ENCODE results near the gene RBM45.
A peak's percentile ranks its signal among the peaks of the same experiment; 100 is the strongest.
"Not testable (repeated sequence)": the region's sequence is repeated elsewhere in the genome, so short reads cannot be mapped to it uniquely, and the experiment has no call there.

RBM45 gene

DNA sequence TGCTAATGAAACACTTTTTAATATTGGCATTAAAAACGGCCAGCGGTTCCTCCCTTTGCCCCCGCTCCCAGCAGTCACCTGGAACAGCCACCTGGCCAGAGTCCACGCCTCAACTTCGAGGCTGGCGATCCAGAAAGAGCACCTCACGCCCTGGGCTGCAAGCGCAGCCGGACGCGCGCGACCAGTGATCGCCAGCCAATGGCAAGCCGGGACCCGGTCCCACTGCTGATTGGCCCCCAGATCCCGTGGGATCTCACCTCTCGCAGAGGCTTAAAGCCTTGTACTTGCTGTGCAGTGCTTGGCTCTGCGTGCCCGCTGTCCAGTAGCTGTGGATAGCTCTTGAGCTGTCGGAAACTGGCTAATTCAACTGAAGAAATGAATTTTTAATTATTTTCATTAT is 4.1 kb upstream of the RBM45 start:
- DNase-seq (ENCODE audit: low read depth), result no peak

DNA sequence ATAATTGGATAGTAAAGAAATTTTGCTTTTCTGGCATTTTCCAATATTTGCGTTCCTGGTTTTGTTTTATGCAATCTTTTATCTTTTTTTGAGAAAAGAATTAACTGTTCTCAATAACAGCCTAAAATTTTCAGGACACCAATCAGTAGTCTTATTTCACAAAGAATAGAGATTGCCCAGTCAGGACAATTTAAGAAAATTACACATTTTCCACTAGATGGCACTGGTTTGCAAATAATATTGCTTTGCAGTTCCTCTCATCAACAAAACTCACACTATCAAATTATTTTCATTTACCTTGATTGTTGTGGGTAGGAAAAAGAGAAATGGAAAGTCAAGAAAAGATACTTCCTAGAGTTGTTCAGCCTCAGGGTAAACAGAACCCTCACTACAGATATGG is 2.4 kb upstream of the RBM45 start:
- peak; percentile 51 for DNase-seq (ENCODE audit: low read depth)

DNA sequence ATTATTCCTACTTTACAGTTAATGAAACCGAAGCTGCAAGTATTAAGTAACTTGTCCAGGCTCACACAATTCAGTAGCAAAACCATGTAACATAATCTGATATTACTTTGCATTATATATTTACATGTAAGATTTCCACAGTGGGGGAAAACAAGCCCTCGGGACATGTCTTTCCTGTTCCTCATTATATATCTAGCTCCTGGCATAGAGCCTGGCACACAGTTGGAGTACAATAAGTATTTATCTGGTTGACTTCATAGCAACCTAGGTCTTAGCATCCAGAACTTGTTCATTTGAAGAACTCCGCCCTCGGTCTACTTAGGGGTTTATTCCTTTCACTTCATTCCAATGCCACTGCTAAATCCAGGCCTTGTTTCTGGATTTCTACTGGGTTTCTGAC is 1.6 kb upstream of the RBM45 start:
- DNase-seq (ENCODE audit: low read depth), result no peak

DNA sequence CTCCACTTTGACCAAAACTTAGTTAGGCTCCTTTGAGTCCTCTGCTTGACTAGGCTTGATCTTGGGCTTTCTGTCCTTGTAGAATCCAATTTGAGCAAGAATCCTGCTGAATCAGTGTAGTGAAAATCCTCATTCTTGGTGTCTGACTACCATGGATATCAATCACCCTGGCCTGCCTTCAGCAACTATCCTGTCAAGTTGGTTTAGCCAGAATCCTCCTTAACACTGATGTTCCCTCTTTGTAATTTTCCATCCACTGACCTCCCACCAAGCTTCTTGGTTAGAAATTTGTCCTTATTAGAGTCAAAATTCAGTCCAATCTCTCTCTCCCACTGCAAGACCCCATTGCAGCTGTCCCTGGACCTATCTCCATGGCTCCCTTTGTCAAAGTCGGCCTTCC is 494 bp upstream of the RBM45 start:
- DNase-seq (ENCODE audit: low read depth), result peak; percentile 51

DNA sequence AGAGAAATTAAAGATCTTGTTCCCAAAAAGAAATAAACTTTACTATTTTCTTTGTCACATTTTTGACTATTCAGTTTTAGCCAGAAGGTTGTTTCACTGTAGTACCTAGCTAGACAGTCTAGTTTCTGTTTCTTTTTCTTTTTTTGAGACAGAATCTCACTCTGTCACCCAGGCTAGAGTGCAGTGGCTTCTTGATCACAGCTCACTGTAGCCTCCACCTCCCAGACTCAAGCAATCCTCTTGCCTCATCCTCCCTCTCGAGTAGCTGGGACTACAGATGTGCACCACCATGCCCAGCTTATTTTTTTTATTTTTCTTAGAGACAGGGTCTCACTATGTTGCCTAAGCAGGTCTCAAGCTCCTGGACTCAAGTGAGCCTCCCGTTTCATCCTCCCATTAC is 2.2 kb downstream of the RBM45 start:
- DNase-seq (ENCODE audit: low read depth), result no peak

DNA sequence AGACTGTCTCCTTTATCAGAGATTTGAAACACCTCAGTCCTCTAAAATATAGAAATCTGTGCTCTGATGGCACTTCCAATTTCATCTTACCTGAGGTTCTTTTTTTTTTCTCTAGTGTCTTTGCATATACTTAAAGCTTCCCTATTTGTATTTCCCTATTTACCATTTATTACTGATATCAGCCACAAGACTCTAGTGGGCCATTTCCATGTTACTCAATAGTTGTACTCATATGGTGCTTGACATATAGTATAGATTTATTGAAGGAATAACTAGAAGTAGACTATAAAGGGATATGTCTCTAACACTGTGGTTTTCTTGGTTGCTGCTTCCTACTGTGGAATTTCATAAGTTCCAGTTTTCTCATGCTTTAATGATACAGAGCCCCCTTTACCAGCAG is 3.0 kb downstream of the RBM45 start:
- no peak for DNase-seq (ENCODE audit: low read depth)

DNA sequence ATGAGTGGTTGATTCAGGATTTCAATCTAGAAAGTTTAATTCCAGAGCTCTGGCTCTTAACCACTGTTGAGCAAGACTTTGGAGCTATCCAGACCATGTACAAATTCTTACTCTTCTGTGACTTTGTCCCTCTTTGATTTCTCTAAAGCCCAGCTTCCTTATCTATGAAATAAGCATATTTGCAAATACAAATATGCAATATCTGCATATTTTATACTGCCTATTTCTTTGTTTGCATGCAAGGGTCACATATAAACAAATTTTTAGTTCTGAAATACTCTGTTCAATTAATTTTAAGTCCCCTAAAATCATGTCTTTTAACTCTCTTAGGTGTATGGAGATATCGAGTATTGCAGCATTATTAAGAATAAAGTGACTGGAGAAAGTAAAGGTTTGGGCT is 5.5 kb downstream of the RBM45 start:
- DNase-seq (ENCODE audit: low read depth), result no peak

DNA sequence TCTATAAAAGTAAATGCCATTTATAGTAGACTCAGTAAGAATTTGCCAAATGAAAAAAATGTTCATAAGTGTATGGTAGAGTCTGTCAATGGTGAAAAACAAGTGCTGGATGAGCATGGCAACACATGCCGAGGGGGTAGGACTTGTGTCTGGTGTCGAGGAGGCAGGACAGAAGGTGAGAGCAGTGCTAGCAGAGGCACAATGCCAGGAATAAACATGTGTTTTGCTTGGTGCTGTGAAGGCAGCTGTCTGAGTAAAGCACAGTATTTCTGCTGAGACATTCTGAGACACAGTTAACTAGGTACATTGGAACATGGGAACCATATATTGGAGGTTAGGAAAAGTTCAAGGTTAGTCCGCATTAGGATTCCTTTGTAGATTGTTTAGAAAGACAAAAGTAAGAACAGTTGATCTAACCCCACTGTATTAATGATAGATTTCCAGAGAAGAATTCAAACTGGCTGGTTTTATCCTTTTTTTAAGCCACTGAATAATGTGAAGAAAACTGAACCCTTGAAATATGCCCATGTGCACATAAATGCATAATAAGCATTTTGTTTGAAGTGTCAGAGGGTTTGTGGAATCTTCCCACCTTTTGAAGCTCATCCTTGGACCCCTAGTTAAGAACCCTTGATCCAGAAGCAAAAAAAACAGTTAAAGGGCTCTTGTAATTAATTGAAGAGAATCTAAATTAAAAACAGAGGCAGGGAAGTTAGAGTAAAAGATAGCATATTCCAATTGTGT is 7.1 kb downstream of the RBM45 start:
- no peak for DNase-seq (ENCODE audit: low read depth)

DNA sequence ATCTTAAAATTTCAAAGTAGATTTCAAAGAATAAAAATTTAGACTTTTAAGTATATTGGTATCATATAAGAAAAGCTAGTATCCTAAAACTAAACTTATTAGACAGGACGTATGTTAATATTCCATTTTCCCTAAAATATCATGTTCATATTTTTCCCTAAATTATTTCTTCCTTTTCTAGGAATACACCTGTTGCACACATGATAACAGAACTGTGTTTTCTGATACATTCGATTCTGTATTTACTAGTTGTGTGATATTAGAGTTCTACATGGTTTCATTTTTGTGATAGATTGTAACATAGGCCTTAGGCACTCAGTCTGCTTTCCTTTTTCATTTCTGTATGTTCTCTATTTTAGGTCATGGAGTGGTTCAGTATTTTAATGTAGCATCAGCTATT is 10.9 kb downstream of the RBM45 start:
- DNase-seq (ENCODE audit: low read depth), result no peak

DNA sequence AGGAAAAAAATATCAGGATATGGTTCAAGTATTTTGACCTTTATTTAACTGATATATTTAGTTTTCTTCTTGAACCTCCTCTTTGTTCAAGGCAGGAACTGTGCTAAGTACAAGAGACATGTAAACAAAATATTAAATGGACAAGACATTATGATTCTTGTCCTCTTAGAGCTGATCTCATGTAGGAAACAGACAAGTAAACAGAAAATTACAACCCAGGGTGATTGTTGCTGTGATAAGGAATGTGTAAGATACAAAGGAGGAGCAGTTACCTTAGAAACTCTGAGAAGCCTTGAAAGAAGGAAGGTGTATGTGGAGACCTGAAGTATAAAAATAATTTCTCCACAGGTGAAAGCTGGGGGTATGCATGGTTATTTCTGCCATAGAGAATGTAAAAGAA is 12.9 kb downstream of the RBM45 start:
- DNase-seq (ENCODE audit: low read depth), result no peak

DNA sequence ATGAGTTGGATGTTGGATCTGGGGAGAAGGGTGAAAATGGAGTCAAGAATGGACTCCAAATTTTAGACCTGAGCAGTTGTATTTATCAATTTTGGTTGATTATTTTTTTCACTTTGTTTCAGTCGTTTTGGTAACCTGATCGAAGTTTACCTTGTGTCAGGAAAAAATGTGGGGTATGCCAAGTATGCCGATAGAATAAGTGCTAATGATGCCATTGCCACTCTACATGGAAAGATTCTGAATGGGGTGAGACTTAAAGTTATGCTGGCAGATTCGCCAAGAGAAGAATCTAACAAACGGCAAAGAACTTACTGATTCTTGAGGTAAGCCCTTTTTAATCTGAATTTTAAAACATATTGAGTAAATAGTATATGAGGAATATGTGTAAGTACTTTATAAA is 13.6 kb downstream of the RBM45 start:
- DNase-seq (ENCODE audit: low read depth), result no peak

DNA sequence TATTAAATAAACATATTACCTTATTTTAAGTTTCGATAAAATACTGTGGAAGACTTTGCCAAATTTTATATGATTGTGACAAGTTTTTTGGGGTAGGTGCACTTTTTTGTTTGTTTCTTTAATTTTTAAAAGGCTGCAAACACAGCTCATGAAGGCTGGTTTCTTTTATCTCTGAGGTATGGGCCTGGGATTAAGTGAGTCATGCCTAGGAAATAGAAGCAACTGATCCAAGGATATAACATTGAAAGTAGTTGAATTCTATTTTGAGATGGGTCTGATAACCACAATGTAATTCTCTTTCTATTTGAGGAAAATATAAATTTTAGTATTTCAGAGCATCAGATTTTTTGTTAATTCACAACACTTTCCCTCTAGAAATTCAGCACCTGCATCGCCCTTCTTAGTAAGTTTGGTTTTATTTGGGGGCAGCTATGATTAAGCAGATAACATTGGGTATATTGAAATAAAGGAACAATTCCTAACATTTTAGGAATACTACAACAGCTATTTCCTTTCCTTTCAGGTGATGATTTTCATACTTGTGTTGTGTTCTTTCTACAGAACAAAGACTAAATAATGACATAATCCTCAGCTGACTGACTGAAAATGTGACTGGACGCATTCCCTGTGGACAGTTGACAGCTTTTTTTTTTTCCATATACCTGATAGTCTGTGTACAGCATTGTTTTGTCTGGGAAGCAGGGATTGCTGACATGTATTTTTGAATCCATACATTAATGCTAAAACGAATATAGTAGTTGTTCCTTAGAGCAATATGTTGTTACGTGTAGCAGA is 16.8 kb downstream of the RBM45 start:
- peak; percentile 56 for DNase-seq (ENCODE audit: low read depth)

DNA sequence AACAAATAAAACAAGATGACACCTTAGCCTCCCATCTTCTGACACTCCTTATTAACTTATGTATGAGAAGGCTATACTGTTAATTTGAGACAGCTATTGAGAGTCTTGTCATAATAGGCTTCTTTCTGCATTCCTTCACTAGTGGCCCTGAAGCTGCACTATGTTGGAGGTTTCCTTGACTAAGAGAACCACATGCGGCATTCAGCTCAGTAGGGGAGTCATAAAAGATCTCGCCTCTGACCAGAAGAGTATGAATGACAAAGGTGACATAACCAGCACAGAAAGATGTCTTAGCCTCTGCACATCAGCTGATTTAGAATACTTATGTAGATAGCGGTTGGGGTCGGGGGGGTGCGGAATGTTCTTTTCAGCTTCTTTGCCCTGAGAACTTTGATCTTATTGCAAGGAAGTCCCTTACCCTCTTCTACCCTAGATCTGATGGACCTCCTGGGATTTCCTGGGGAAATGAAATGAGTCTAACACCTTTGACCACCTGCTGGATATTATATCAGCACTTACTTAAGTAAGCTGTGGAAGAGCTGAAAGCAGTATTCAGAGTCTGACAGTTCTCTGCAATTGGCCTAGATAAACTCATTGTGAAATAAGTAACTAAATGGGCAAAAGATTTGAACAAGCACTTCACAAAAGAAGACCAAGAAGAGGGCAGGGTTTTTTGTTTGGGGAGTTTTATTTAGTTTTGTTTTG is 24.2 kb downstream of the RBM45 start:
- no peak for DNase-seq (ENCODE audit: low read depth)

DNA sequence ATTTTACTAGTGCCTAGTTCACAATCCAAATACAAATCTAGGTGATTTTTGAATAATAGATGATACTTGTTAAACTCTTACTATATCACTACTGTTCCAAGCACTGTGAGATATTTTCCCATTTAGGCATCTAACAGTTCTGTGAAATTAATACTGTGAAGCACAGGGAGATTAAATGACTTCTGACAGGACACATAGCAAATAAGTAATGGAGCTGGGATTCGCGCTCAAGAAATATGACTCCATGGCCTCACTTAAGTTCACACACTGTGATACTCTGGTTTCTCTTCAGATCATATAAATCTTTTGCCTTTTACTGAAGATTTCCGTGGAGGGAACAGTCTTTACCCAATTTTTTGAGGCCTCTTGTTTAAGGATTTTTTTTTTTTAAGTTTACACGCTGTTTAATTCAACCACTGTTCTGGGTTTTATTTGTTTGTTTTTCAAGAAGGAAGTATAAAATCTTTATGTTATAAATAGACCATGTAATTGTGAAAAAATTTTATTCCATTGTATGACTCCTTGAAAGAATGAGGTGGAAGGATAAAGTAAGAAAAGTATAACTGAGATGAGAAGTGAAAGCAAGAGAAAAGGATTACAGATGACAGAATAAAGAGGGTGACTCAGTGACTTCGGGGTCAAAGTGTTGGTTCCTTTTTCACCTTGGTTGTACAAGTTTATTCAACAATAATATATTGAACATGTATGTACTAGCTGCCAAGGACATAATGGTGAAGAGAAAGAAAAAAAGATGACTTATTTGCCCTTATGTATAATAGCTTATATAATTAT is 30.2 kb downstream of the RBM45 start:
- no peak for DNase-seq (ENCODE audit: low read depth)

DNA sequence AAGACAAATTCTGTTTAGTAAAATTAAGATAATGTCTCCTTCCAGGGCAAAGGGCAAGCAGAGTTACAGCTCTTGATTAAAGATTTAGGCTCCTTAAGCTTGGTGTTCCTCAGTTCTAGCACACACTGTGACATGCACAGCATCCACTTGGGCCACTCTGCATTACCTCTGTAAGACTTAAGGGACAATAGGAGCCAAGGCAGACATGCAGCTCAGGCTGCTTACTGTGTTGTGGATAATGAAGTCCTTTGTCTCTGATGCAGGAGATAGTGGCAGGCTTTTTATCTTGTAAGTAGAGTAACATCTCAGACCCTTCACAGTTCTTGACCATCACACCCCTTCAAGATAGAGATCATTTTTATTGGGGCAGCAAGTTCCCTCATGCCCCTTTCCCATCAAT is 31.2 kb downstream of the RBM45 start:
- DNase-seq (ENCODE audit: low read depth), result no peak

DNA sequence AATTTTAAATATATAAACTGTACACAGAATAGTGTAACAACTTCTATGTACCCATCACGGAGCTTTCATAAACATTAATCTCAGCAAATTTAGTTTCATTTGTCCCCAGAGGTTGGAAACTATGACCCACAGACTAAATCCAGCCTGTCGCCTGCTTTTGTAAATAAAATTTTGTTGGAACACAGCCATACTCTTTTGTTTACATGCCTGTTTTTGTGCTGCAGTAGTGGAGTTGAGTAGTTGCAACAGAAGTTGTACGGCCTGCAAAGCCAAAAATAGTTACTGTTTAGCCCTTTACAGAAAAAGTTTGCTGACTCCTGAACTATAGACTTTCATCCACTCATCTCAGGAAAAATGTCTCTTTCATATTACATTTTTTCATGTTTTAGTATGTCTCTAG is 39.8 kb downstream of the RBM45 start:
- DNase-seq (ENCODE audit: low read depth), result peak; percentile 37

DNA sequence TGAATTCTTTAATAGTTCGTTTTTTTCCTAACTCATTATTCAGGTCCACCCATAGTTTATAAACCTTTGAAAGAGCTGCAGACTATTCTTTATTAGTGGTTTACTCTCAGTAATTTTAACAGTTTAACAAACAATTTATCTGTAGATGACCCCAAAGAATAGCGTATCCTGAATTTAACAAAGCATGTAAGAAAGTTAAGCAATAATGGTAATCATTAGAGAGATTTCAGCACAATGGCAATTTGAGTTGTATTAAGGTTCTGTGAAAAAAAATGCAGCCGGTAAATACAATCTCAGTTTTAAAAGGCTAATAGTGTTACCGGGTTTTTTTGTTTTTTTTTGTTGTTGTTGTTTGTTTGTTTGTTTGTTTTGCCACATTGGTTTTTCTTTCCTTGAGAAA is 40.3 kb downstream of the RBM45 start:
- DNase-seq (ENCODE audit: low read depth), result no peak

DNA sequence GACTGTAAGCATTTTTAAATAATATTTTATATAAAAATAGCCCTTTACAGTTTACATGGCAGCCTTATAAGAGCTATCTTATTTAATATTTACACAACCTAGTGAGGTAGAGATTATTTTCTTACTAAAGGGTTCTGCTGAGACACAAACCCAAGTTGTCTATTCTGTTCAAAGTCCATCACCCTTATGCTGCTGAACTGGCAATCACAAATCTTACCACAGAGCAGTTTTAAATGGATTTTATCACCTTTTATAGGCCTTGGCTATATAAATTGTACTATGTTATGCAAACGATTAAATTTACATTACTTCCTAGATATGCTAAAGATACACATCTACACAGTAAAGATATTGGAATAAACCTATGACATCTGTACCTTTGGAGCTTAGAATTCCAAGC is 40.7 kb downstream of the RBM45 start:
- DNase-seq (ENCODE audit: low read depth), result no peak

DNA sequence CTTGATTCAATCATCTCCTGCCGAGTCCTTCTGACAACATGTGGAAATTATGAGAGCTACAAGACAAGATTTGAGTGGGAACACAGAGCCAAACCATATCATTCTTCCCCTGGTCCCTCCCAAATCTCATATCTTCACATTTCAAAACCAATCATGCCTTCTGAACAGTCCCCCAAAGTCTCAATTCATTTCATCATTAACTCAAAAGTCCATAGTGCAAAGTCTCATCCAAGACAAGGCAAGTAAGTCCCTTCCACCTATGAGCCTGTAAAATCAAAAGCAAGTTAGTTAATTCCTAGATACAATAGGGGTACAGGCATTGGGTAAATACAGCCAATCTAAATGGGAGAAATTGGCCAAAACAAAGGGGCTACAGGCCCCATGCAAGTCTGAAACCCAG is 41.6 kb downstream of the RBM45 start:
- DNase-seq (ENCODE audit: low read depth), result not testable (repeated sequence)

DNA sequence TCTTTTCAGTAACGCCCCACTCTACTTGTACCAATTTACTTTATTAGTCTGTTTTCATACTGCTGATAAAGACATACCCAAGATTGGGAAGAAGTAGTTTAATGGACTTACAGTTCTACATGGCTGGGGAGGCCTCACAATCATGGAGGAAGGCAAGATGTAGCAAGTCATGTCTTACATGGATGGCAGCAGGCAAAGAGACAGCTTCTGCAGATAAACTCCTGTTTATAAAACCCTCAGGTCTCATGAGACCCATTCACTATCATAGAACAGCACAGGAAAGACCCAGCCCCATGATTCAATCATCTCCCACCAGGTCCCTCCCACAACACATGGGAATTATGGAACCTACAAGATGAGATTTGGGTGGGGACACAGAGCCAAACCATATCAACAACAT is 43.3 kb downstream of the RBM45 start:
- no peak for DNase-seq (ENCODE audit: low read depth)

DNA sequence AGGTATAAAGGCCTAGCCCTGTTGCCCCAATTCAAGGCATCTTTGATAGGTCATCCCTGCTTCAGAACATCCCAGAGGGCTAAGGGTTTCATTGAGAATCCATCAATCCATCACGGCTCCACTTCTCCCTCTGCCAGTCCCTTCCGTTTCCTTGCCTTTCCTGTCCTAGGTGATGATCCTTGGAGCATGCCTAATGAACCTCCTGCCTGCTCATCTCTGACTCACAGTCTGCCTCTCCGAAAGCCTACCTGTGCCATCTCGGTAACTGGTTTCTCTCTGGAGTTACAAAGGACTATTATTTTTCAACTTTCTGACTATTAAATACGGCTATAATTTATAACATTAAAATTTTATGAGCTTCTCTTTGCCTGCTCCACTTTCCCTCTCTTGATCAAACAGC is 45.3 kb downstream of the RBM45 start:
- DNase-seq (ENCODE audit: low read depth), result no peak

DNA sequence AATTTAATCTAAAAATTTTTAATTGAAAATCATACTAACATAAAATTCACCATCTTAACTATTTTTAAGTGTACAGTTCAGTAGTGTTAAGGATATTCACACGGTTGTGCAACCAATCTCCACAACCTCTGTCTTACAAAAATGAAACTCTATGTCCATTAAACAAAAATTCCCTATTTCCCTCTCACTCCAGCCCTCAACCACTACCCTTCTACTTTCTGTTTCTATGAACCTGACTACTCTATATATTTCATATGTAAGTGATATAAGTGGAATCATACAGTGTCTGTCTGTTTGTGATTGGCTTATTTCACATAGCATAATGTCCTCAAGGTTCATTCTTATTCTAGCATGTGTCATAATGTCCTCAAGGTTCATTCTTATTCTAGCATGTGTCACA is 47.7 kb downstream of the RBM45 start:
- DNase-seq (ENCODE audit: low read depth), result no peak
